Measurements from ENCODE around the gene APC. TPM values are rescaled to one million over a fixed set of nuclear protein-coding genes. Genes with fewer than 3 reads are reported as not detected.
"Not testable (repeated sequence)": the region's sequence is repeated elsewhere in the genome, so short reads cannot be mapped to it uniquely, and the experiment has no call there.

The APC gene
- total and polyA plus RNA-seq, 3 donors from 2014 or later = 7.1 to 58.8 (median 39.4) TPM

GRCh38 chr5:112885001-112885400, 147.3 kb downstream of the APC start:
- intact Hi-C loops (cut with DNase I; ENCODE audit: low total_unique reads) = no loop called here
- WGBS, 2 donors = 87 to 95% methylated on average over 3 of the region's 3 CpGs
- Histone ChIP-seq H3K9me3 (no peaks in the 10 kb centered on the region), H3K27ac (no peak overlapping the region), H3K4me1 (no peaks in the 10 kb centered on the region), H3K4me3 (no peak overlapping the region), H3K27me3 (no peaks in the 10 kb centered on the region), H3K36me3 (ENCODE audit: low read depth, missing control alignments) (no peaks in the 10 kb centered on the region)
- DNase-seq = no peak
- TF ChIP-seq CTCF (IDR thresholded peaks at IDR 0.05) (no peak), POLR2A (IDR thresholded peaks at IDR 0.05) (no peak)

GRCh38 chr5:112886975-112887374, 149.3 kb downstream of the APC start:
- 92 to 93% methylated on average over 4 of the region's 4 CpGs for WGBS, 2 donors
- H3K27ac ChIP-seq = no peak overlapping the region
- no peak for TF ChIP-seq CTCF (IDR thresholded peaks at IDR 0.05)
- TF ChIP-seq POLR2A (IDR thresholded peaks at IDR 0.05) = no peak
- no peak overlapping the region for H3K4me3 ChIP-seq
- no peaks in the 10 kb centered on the region for H3K9me3 ChIP-seq
- H3K4me1 ChIP-seq = no peaks in the 10 kb centered on the region
- DNase-seq = no peak
- no peaks in the 10 kb centered on the region for H3K36me3 ChIP-seq (ENCODE audit: low read depth, missing control alignments)
- intact Hi-C loops (cut with DNase I; ENCODE audit: low total_unique reads) = no loop called here
- no peaks in the 10 kb centered on the region for H3K27me3 ChIP-seq

- H3K27me3 ChIP-seq; intact Hi-C loops (cut with DNase I; ENCODE audit: low total_unique reads); H3K4me1 ChIP-seq; H3K36me3 ChIP-seq (ENCODE audit: low read depth, missing control alignments); H3K27ac ChIP-seq; H3K4me3 ChIP-seq; H3K9me3 ChIP-seq; DNase-seq: not testable (repeated sequence)
- 87 to 89% methylated on average over 8 of the region's 8 CpGs for WGBS, 2 donors
Measured at GRCh38 chr5:112892066-112892465, 154.4 kb downstream of the APC start.

- 94 to 97% methylated on average over 13 of the region's 13 CpGs for WGBS, 2 donors
- no peaks in the 10 kb centered on the region for H3K36me3 ChIP-seq (ENCODE audit: low read depth, missing control alignments)
- H3K27ac ChIP-seq = no peak overlapping the region
Measured at GRCh38 chr5:112892776-112893175, 155.1 kb downstream of the APC start.

GRCh38 chr5:112895682-112896081, 158.0 kb downstream of the APC start:
- intact Hi-C loops (cut with DNase I; ENCODE audit: low total_unique reads) = no loop called here
- Histone ChIP-seq H3K36me3 (ENCODE audit: low read depth, missing control alignments) (no peaks in the 10 kb centered on the region), H3K4me3 (no peak overlapping the region), H3K27me3 (no peaks in the 10 kb centered on the region), H3K4me1 (no peaks in the 10 kb centered on the region), H3K9me3 (no peaks in the 10 kb centered on the region), H3K27ac (no peak overlapping the region)
- DNase-seq = no peak
- no peak for TF ChIP-seq POLR2A (IDR thresholded peaks at IDR 0.05)
- no peak for TF ChIP-seq CTCF (IDR thresholded peaks at IDR 0.05)
- 86 to 90% methylated on average over 3 of the region's 3 CpGs for WGBS, 2 donors

More at GRCh38 chr5:112892776-112893175, 155.1 kb downstream of the APC start:
- Histone ChIP-seq H3K4me1 (no peaks in the 10 kb centered on the region), H3K9me3 (no peaks in the 10 kb centered on the region), H3K4me3 (no peak overlapping the region), H3K27me3 (no peaks in the 10 kb centered on the region)
- no peak for TF ChIP-seq CTCF (IDR thresholded peaks at IDR 0.05)
- TF ChIP-seq POLR2A (IDR thresholded peaks at IDR 0.05) = no peak
- intact Hi-C loops (cut with DNase I; ENCODE audit: low total_unique reads) = no loop called here
- no peak for DNase-seq

Small RNA genes lying within 50 kb of the gene (small RNA-seq; reads per million reads assigned to genes)
- gene RNU6-482P = 0 reads per million in 2 donors

Other genes with a start within 250 kb of the APC start
- 10 to 100 TPM; 44.4 to 62.0 TPM for gene SRP19, start 123.4 kb downstream of the APC start, total RNA-seq
- gene SRP19, start 123.4 kb downstream of the APC start, polyA plus RNA-seq (ENCODE audit: insufficient read depth, low read depth, low replicate concordance) = 137 TPM
- gene REEP5, start 184.3 kb downstream of the APC start, total RNA-seq = 10 to 100 TPM; 33.3 to 34.2 TPM
- gene REEP5, start 184.3 kb downstream of the APC start, polyA plus RNA-seq (ENCODE audit: insufficient read depth, low read depth, low replicate concordance) = 75.6 TPM
- gene DCP2, start 238.9 kb downstream of the APC start, total RNA-seq = 10 to 100 TPM; 32.4 to 36.8 TPM
- 19.8 TPM for gene DCP2, start 238.9 kb downstream of the APC start, polyA plus RNA-seq (ENCODE audit: insufficient read depth, low read depth, low replicate concordance)

Measured in testis (tissue), 3 donors.